HepG2 (cell line): Measurements from ENCODE around the gene SREBF1. TPM values are rescaled to one million over a fixed set of nuclear protein-coding genes. Genes with fewer than 3 reads are reported as not detected.
A peak's percentile ranks its signal among the peaks of the same experiment; 100 is the strongest.

Experiments
- CBX5 ChIP-seq: sonication (generic); formaldehyde crosslinking; IDR thresholded peaks from 2 replicates; pipeline ENCODE4 v1.4.0; 2020; ENCODE audit warnings: missing genetic modification reagents, borderline replicate concordance
- CCDC6 ChIP-seq: sonication (generic); formaldehyde crosslinking; IDR thresholded peaks from 2 replicates; pipeline ENCODE4 v1.8.1; 2022; ENCODE audit warnings: mild to moderate bottlenecking, missing genetic modification reagents, moderate library complexity
- EED ChIP-seq: sonication (generic); formaldehyde crosslinking; IDR thresholded peaks from 2 replicates; pipeline ENCODE4 v1.5.0; 2020; ENCODE audit warnings: mild to moderate bottlenecking, missing genetic modification reagents
- ELK4 ChIP-seq: sonication (generic); formaldehyde crosslinking; IDR thresholded peaks from 2 replicates; pipeline ENCODE4 v1.9.0; 2021; ENCODE audit warnings: missing genetic modification reagents, borderline replicate concordance
- FOXO1 ChIP-seq: sonication (generic); formaldehyde crosslinking; IDR thresholded peaks from 2 replicates; pipeline ENCODE4 v1.4.0; 2020; ENCODE audit warnings: missing genetic modification reagents
- GRHL1 ChIP-seq: sonication (generic); formaldehyde crosslinking; conservative IDR thresholded peaks from 2 replicates; pipeline ENCODE4 v1.8.0; 2022; ENCODE audit warnings: missing genetic modification reagents
- HDAC6 ChIP-seq: fragments of 200-600 bp; sonication (generic); IDR thresholded peaks from 2 replicates; pipeline ENCODE4 v1.7.0; 2017; ENCODE audit warnings: mild to moderate bottlenecking, antibody characterized with exemption, low read length, low read depth
- SIN3A ChIP-seq: IDR thresholded peaks from 2 replicates; pipeline ENCODE4 v1.6.1; 2011; ENCODE audit warnings: low read depth, mild to moderate bottlenecking, control low read depth, low read length, borderline replicate concordance
- TBX2 ChIP-seq: sonication (generic); formaldehyde crosslinking; IDR thresholded peaks from 2 replicates; pipeline ENCODE4 v1.5.0; 2020; ENCODE audit warnings: missing genetic modification reagents, mild to moderate bottlenecking, borderline replicate concordance
- TCF7 ChIP-seq: sonication (generic); IDR thresholded peaks from 2 replicates; pipeline ENCODE4 v1.6.1; 2016; ENCODE audit warnings: antibody characterized with exemption, low read depth
- TEAD2 ChIP-seq: sonication (generic); formaldehyde crosslinking; IDR thresholded peaks from 2 replicates; pipeline ENCODE4 v1.9.0; 2021; ENCODE audit warnings: missing genetic modification reagents
- U2AF1 ChIP-seq: fragments of 200-400 bp; formaldehyde crosslinking; optimal IDR thresholded peaks from 2 replicates; pipeline ENCODE3; 2017; ENCODE audit warnings: mild to moderate bottlenecking, low read depth, low read length
- ZBTB7B ChIP-seq: sonication (generic); formaldehyde crosslinking; IDR thresholded peaks from 2 replicates; pipeline ENCODE4 v1.4.0; 2020; ENCODE audit warnings: missing genetic modification reagents
- ZFP82 ChIP-seq: sonication (generic); formaldehyde crosslinking; IDR thresholded peaks from 2 replicates; pipeline ENCODE4 v1.5.1; 2020; ENCODE audit warnings: mild to moderate bottlenecking, missing genetic modification reagents, borderline replicate concordance
- ZNF18 ChIP-seq: sonication (generic); formaldehyde crosslinking; IDR thresholded peaks from 2 replicates; pipeline ENCODE4 v1.8.0; 2022; ENCODE audit warnings: mild to moderate bottlenecking, missing genetic modification reagents; ENCODE audit not compliant: insufficient replicate concordance
- ZNF3 ChIP-seq: IDR thresholded peaks from 2 replicates; pipeline ENCODE4 v1.7.0; 2017; ENCODE audit warnings: inconsistent platforms
- ZNF44 ChIP-seq: sonication (generic); formaldehyde crosslinking; IDR thresholded peaks from 2 replicates; pipeline ENCODE4 v1.5.1; 2020; ENCODE audit warnings: mild to moderate bottlenecking, missing genetic modification reagents
- ZNF687 ChIP-seq: sonication (generic); formaldehyde crosslinking; IDR thresholded peaks from 2 replicates; pipeline ENCODE4 v1.5.1; 2020; ENCODE audit warnings: mild to moderate bottlenecking, missing genetic modification reagents, moderate library complexity
- ZNF788 ChIP-seq: sonication (generic); formaldehyde crosslinking; IDR thresholded peaks from 2 replicates; pipeline ENCODE4 v1.5.0; 2020; ENCODE audit warnings: mild to moderate bottlenecking, missing genetic modification reagents, borderline replicate concordance
- polyA plus RNA-seq, 8 experiments: library from polyadenylated mRNA; depleted of rRNA in 3 of 8; stranded (reverse) in 7 of 8; unstranded in 1 of 8; fragments of >200 nt; fragmentation: Illumina TruSeq in 4 of 8; extraction: Trizol in 4 of 8; gene quantifications; 2 replicates each; pipeline versions ENCODE4 v1.2.1 to v1.2.3, GENCODE V29; 2011 to 2016; ENCODE audit warnings: low read depth in 4 of 8, missing spikeins in 1 of 8, mixed read lengths in 1 of 8; ENCODE audit not compliant: insufficient read depth in 1 of 8
- total RNA-seq, 5 experiments: library from RNA; depleted of rRNA; stranded (reverse); fragments of >200 nt; fragmentation: Illumina TruSeq; extraction: Trizol; gene quantifications; 2 replicates each; pipeline ENCODE4 v1.2.3, GENCODE V29; 2016; ENCODE audit warnings: low read depth in 1 of 5

SREBF1 gene
- total and polyA plus RNA-seq, 2 of the 13 experiments (the other 11 are each of a cell fraction or from before 2014, with no cell fraction given), result 34.3 to 38.0 TPM

GRCh38 chr17:17811381-17812210 lies 25.2 kb downstream of the SREBF1 start (continued):
- no peak for TF ChIP-seq GRHL1
- TF ChIP-seq ZBTB7B (CRISPR knock-in tag), result no peak
- no peak for TF ChIP-seq ZNF788
- no peak for TF ChIP-seq ZNF44 (CRISPR knock-in tag)
- TF ChIP-seq ZNF18 (CRISPR knock-in tag), result peak; percentile 38
- peak; percentile 31; the same call in 1 of the 2 replicates for TF ChIP-seq SIN3A
- TF ChIP-seq TEAD2 (CRISPR knock-in tag), result no peak
- peak; percentile 74 for TF ChIP-seq ZNF687 (CRISPR knock-in tag)
- peak; percentile 31; the same call in 1 of the 2 replicates for TF ChIP-seq TBX2 (CRISPR knock-in tag)
- TF ChIP-seq ELK4, result no peak
- no peak for TF ChIP-seq CCDC6 (CRISPR knock-in tag)
- no peak for TF ChIP-seq EED (CRISPR knock-in tag)
- no peak; the same call in 1 of the 2 replicates for TF ChIP-seq CBX5
- TF ChIP-seq U2AF1, result no peak
- no peak for TF ChIP-seq ZNF3
- no peak for TF ChIP-seq TCF7
- TF ChIP-seq ZFP82 (CRISPR knock-in tag), result 0 out of 2 replicates have a peak, but pooled peaks have one; percentile 71
- TF ChIP-seq HDAC6, result no peak
- TF ChIP-seq FOXO1 (CRISPR knock-in tag), result peak; percentile 23; the same call in 1 of the 2 replicates
